Progenitor cell of endocrine pancreas (in vitro differentiated cells): ENCODE results near the gene HTD2. TPM values are rescaled to one million over a fixed set of nuclear protein-coding genes. Genes with fewer than 3 reads are reported as not detected.

Source experiments
- DNase-seq: peaks from one replicate; pipeline ENCODE4 v3.0.0; 2021; ENCODE audit warnings: low spot score; ENCODE audit not compliant: unreplicated experiment
- H3K27ac Mint-ChIP-seq: 2 replicates; pipeline ENCODE4 v1.8.0; 2021; ENCODE audit warnings: mild to moderate bottlenecking, moderate library complexity, mixed read lengths
- H3K27me3 Mint-ChIP-seq: 2 replicates; pipeline ENCODE4 v1.8.0; 2021; ENCODE audit warnings: mixed read lengths
- H3K36me3 Mint-ChIP-seq: 2 replicates; pipeline ENCODE4 v1.8.0; 2022; ENCODE audit warnings: mixed read lengths; ENCODE audit not compliant: insufficient read depth
- H3K4me1 Mint-ChIP-seq: 2 replicates; pipeline ENCODE4 v1.8.0; 2021; ENCODE audit warnings: low read depth, mixed read lengths
- H3K4me3 Mint-ChIP-seq: 2 replicates; pipeline ENCODE4 v1.8.0; 2021; ENCODE audit warnings: low read depth, mild to moderate bottlenecking, moderate library complexity, mixed read lengths
- H3K9me3 Mint-ChIP-seq: 2 replicates; pipeline ENCODE4 v1.8.0; 2021; ENCODE audit warnings: low read depth, mixed read lengths
- CTCF ChIP-seq: fragments of 200-600 bp; sonication (generic); IDR thresholded peaks from one replicate; pipeline ENCODE4 v1.5.0; 2021; ENCODE audit warnings: antibody characterized with exemption, mild to moderate bottlenecking; ENCODE audit not compliant: unreplicated experiment
- total RNA-seq: library from RNA; stranded (reverse); gene quantifications from 2 replicates; pipeline ENCODE4 v1.2.1, GENCODE V29; 2021

HTD2 gene
- total RNA-seq, 1 donor from 2014 or later: 10.7 TPM

- Mint-ChIP-seq H3K36me3 (peaks cover 3% of the 10 kb centered on the region), H3K27me3 (peaks cover 2% of the 10 kb centered on the region), H3K4me3 (no peak overlapping the region), H3K9me3 (no peaks in the 10 kb centered on the region), H3K4me1 (peaks cover 29% of the 10 kb centered on the region), H3K27ac (no peak overlapping the region)
- no peak for DNase-seq
- TF ChIP-seq CTCF: no peak
Measured at GRCh38 chr3:58325525-58325992, 19.2 kb downstream of the HTD2 start.

GRCh38 chr3:58326267-58326900, 20.1 kb downstream of the HTD2 start:
- peaks cover 29% of the 10 kb centered on the region for H3K4me1 Mint-ChIP-seq

GRCh38 chr3:58329150-58329921, 23.0 kb downstream of the HTD2 start:
- Mint-ChIP-seq H3K36me3 (no peaks in the 10 kb centered on the region), H3K27ac (no peak overlapping the region), H3K9me3 (no peaks in the 10 kb centered on the region), H3K4me3 (no peak overlapping the region), H3K4me1 (peaks cover 22% of the 10 kb centered on the region), H3K27me3 (peaks cover 11% of the 10 kb centered on the region)
- DNase-seq: no peak
- TF ChIP-seq CTCF: no peak

More at GRCh38 chr3:58326267-58326900, 20.1 kb downstream of the HTD2 start:
- DNase-seq: no peak
- Mint-ChIP-seq H3K36me3 (no peaks in the 10 kb centered on the region), H3K27me3 (peaks cover 7% of the 10 kb centered on the region), H3K27ac (peak overlapping the region; percentile 52), H3K4me3 (no peak overlapping the region), H3K9me3 (no peaks in the 10 kb centered on the region)
- TF ChIP-seq CTCF: no peak

GRCh38 chr3:58329922-58330413, 23.6 kb downstream of the HTD2 start:
- Mint-ChIP-seq H3K36me3 (no peaks in the 10 kb centered on the region), H3K27ac (no peak overlapping the region), H3K4me1 (peaks cover 23% of the 10 kb centered on the region), H3K27me3 (peaks cover 11% of the 10 kb centered on the region), H3K4me3 (no peak overlapping the region), H3K9me3 (no peaks in the 10 kb centered on the region)
- no peak for TF ChIP-seq CTCF
- DNase-seq: no peak

- peaks cover 11% of the 10 kb centered on the region for H3K27me3 Mint-ChIP-seq
- TF ChIP-seq CTCF: no peak
- peak overlapping the region; percentile 67 for H3K4me3 Mint-ChIP-seq
- no peaks in the 10 kb centered on the region for H3K36me3 Mint-ChIP-seq
- no peak for DNase-seq
- H3K9me3 Mint-ChIP-seq: no peaks in the 10 kb centered on the region
- H3K4me1 Mint-ChIP-seq: peaks cover 11% of the 10 kb centered on the region
- H3K27ac Mint-ChIP-seq: no peak overlapping the region
Measured at GRCh38 chr3:58331593-58332152, 25.4 kb downstream of the HTD2 start.
